CD4-positive, alpha-beta T cell treated with Interleukin-17A for 4 hours (primary cell): ENCODE data around the gene ATXN10.

ENCODE experiments used
- DNase-seq: peaks from one replicate; pipeline ENCODE4 v3.0.0-alpha.2; 2020; ENCODE audit warnings: mixed read lengths

ATXN10 gene

DNA sequence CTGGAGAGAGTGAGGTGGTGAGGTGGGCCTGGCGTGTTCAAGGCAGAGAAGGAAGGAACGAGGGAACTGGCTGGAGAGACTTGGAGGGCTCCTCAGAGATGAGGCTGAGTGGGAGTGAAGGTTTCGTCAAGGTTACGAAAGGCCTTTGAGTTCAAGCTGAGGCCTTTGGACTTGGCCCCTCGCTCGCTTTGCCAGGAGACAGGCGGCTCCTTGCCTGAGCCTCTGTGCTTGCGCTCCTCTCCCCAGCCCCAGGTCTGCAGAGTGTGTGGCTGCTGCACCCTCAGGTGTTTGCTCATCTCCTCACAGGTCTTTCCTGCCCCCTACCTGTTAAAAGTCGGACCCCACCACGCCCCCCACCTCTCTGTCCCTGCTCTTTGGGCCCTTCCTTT is 91.6 kb downstream of the ATXN10 start:
- no peak for DNase-seq

DNA sequence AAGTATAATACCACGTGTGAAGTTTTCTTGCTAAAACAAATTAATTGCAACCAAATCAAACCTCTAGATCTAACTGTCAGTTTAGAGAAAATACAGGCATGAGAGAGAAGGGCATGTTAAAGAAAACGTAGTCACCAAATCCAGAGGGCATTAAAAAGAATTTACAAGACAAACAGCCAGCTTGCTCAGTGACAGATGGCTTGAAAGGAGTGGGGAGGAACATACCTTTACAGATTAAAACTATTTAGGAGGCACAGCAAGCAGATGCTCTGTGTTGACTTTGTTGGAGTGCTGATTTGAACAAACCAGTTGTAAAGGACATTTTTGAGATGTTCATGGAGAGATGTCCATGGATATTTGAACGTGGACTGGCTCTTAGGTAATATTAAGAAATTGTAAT is 96.9 kb downstream of the ATXN10 start:
- no peak for DNase-seq

DNA sequence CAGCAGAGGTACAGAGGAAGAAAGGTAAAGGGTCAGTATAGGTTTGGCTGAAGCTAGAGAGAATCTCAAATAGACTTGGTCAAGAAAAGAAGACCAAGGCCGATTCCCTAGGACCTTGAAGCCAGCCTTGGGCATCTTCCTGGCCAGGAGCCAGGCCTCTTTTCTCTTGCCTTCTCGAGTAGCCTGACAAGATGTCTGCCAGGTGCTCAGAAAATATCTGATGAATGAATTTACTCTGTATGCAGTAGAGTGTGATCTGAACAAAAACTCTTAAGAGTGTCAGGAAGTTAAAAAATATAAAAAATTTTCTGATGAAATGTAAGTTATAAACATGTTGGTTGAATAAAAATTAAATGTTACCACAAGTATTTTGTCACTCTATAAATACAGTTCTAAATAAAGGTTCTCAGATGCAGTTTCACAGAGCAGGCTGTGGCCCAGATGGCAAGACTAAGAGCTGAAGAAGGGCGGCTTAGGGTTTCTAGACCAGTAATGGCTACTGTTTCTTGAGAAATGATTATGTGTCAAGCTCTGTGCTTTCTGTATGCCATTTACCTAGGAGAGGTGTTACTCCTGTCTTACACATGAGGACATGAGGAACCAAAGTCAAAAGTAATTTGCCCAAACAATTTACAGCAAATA is 98.1 kb downstream of the ATXN10 start:
- no peak for DNase-seq

- DNase-seq, result no peak
Observed at GRCh38 chr22:45770506-45770905, 98.9 kb downstream of the ATXN10 start.

DNA sequence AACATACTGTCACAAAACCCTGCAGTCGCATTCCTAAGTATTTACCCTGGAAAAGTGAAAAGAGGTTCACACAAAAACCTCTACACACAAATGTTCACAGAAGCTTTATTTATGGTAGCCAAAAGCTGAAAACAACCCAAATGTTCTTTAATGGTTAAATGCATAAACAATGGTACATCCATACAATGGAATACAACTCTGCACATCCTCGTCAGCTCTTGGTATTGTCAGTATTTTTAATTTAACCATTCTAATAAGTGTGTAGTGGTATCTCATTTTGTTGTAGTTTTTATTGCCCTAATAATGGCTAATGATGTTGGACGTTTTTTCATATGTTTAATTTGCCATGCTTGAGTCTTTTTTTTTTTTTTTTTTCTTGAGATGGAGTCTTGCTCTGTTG is 99.4 kb downstream of the ATXN10 start:
- DNase-seq, result no peak

DNA sequence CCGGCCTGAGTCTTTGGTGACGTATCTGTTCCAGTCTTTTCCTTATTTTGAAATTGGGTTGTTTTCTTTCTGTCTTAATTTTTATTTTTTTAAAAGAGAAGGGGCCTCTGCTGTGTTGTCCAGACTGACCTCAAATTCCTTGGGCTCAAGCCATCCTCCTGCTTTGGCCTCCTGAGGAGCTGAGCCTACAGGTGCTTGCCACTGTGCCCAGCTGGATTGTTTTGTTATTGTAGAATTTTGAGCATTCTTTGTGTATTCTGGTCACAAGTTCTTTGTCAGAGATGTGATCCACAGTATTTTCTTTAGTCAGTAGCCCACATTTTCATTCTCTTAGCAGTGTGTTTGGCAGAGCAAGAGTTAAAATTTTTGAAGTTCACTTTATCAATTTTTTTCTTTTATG is 100.1 kb downstream of the ATXN10 start:
- DNase-seq, result no peak

GRCh38 chr22:45772743-45773142 is 101.1 kb downstream of the ATXN10 start:
- no peak for DNase-seq

DNA sequence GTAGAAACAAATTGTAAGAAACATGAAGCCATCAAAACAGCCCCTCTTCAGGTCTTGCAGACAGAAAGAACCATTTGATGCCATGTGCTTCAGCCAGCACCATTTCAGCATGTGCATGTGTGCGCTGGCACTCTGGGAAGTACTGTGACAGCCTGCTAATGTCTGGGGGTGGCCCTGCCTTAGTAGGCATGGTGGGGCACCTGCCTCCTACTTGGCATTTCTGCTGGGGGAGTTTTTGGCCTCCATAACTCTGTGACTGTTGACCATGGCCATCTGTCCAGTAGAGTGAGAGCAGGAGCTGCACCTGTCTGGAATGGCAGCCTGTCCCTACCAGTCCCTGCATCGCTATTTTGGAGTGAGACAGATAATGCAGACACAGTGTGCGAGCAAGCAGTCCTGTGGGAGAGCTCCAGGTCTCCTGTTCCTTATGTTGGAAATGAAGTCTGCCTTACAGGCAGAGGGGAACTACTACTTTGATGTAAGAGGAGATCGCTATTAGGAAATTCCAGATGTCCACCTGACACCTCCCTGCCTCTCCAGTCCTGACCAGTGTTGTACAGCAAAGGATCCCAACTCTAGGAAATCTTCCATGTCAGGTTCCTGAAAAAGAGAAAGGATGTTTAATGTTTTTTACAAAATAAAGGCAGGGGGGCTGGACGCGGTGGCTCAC is 102.5 kb downstream of the ATXN10 start:
- no peak for DNase-seq

DNA sequence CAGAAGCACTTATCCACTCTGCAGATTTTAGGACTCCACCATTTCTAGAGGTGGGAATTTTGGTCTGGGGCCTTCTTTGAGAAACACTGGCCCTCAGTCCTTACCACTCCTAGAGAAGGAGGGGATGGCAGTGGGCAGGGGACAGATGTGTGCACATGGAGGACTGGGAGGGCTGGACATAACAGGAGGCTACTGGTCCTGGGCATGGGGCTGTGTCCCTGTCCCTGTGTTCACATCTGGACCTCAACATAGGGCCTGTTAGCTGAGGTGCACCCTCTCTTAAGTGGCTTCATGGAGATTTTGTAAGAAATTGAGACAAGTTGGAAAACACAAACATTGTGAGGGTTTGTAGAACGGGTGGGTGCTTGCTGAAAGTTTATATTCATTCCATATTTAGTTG is 103.4 kb downstream of the ATXN10 start:
- no peak for DNase-seq

DNA sequence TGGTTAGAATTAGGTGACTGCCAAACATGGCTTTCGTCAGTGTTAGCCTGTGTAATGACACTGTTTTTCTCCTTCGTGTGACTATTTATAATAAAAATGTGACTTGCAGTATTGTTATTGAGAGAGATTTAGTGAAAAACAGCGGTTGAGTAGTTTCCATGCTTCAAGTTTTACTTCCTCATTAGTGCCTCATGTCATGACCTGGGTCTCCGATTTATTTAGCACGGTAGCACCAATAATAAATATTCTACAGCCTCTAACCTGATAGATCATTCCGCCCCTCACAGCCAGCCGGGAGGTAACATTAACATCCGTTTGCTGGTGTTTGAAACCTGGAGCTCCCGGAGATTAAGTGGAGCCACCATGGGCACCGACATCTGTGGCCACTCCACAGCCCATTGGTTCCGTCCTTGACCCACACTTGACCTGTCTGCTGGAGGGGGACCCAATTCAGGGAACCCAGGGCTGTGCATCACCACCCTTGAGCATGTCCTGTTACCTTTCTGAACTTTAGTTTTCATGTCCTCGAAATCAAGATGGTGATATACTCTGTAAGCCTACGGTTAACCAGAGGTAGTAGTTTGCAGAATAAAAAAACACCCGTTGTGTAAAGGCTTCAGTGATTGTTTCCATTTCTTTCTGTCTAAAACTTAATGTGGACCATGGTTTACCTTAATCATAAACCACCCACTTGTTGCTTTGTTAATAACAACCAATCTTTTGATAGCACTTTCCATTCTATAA is 104.1 kb downstream of the ATXN10 start:
- no peak for DNase-seq

- no peak for DNase-seq
Observed at GRCh38 chr22:45776313-45776585, 104.6 kb downstream of the ATXN10 start.

GRCh38 chr22:45777046-45777851 is 105.6 kb downstream of the ATXN10 start:
- DNase-seq, result no peak

DNA sequence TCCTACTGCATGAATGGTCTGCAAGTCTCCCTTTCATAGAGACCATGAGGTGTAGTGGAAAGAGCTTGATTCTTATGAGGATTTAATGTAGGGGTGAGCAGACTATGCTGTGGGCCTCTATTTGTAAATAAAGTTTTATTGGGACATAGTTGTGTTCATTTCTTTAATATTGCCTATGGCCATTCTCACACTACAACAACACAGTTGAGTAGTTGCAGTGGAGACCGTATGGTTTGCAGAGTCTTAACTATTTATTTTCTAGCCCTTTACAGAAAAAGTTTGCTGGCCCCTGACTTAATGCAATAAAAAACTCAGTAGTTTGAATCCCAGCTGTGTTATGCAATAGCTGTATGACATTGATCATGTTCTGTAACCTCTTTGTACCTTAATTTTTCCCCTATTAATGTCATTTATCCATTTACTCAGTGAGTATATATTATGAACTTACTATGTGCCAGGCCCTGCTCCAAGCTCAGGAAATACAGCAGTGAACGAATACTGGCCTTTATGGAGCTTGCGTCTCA is 106.3 kb downstream of the ATXN10 start:
- DNase-seq, result no peak

GRCh38 chr22:45781459-45781858 is 109.8 kb downstream of the ATXN10 start:
- no peak for DNase-seq

GRCh38 chr22:45781966-45782365 is 110.3 kb downstream of the ATXN10 start:
- no peak for DNase-seq

GRCh38 chr22:45783021-45783420 is 111.4 kb downstream of the ATXN10 start:
- DNase-seq, result no peak

GRCh38 chr22:45783690-45784089 is 112.1 kb downstream of the ATXN10 start:
- DNase-seq, result no peak

GRCh38 chr22:45784357-45785277 is 113.0 kb downstream of the ATXN10 start:
- no peak for DNase-seq

GRCh38 chr22:45785458-45785857 is 113.8 kb downstream of the ATXN10 start:
- DNase-seq, result no peak

DNA sequence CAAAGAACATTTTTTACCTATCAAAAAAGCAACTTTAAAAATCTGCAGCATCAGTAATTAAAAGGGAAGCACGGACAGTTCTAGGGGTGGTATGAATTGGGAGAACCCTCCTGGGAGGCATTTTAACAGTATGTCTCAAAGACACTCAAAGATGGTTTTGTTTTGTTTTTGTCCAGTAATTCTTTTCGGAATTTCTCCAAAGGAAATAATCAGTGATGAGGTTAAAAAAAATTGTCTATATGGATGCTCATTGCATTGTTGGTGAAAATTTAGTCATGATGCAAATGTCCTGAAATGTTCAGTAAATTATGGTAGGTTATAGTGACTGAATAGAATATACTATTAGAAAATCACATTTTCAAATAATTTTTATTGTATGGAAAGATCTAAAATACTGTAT is 115.1 kb downstream of the ATXN10 start:
- no peak for DNase-seq

- no peak for DNase-seq
Observed at GRCh38 chr22:45787759-45788158, 116.1 kb downstream of the ATXN10 start.

DNA sequence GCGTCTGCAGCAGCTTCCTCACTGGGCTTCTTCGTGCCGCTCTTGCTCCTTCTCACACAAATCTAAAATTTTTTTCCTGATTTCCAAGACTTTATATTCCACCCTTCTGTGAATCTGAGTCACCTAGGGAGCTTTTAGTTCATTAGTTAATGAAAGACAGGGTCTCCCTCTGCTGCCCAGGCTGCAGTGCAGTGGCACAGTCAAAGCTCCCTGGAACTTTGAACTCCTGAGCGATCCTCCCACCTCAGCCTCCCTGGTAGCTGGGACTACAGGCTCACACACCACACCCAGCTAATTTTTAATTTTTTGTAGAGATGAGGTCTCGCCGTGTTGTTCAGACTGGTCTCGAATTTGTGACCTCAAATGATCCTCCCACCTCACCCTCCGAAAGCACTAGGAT is 116.9 kb downstream of the ATXN10 start:
- no peak for DNase-seq
